ENCODE results near the gene ZNF30. TPM values are rescaled to one million over a fixed set of nuclear protein-coding genes. Genes with fewer than 3 reads are reported as not detected.

Gene ZNF30
- total and polyA plus RNA-seq, 2 of the 4 experiments (the other 2 are of a cell fraction): 1.3 to 2.9 TPM

DNA sequence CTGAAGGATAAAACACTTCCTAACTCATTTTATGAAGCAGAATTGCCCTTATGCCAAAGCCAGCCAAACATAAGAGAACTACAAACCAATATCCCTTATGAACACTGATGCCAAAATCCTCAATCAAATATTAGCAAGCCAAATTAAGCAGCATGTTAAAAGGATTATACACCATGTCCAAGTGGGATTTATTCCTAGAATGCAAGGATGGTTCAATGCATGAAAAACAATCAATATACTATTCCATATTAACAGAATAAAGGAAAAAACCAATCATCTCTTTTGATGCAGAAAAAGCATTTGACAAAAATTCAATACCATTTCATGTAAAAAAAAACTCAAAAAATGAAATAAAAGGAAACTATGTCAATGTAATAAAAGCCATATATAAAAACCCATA is 26.4 kb downstream of the ZNF30 start:
- BruUV-seq (replicated peaks): no TSS peak
- Histone ChIP-seq H4K8ac (ENCODE audit: low read depth in 2 of 2, low read length in 2 of 2) (no peak overlapping the region), H2AFZ (replicated peaks; ENCODE audit: low read length, poor library complexity) (no peak overlapping the region), H3K36me3 (ENCODE audit: control insufficient read depth, insufficient read depth, low read length) (peaks cover 17% of the 10 kb centered on the region), H3K27ac (ENCODE audit: insufficient read depth, low read length) (no peak overlapping the region), H4K5ac (ENCODE audit: low read depth, low read length) (no peak overlapping the region), H2AK5ac (ENCODE audit: low read depth, low read length) (no peak overlapping the region), H3K9me1 (ENCODE audit: insufficient read depth, low read length) (no peaks in the 10 kb centered on the region), H3K4me3 (ENCODE audit: insufficient read depth, low read depth, low read length) (no peak overlapping the region), H4K91ac (ENCODE audit: insufficient read depth, low read depth, low read length) (no peak overlapping the region), H2AK9ac (replicated peaks; ENCODE audit: low read depth, low read length, poor library complexity) (no peak overlapping the region), H3K9ac (ENCODE audit: low read depth, low read length) (no peak overlapping the region), H3K9me3 (ENCODE audit: control insufficient read depth, insufficient read depth, low read length) (peaks cover 21% of the 10 kb centered on the region), H3K18ac (ENCODE audit: low read depth, low read length) (no peak overlapping the region), H3K4me2 (ENCODE audit: low read depth, low read length) (no peak overlapping the region), H3K4me1 (ENCODE audit: control insufficient read depth, insufficient read depth, low read length) (no peaks in the 10 kb centered on the region), H3K27me3 (ENCODE audit: control insufficient read depth, insufficient read depth, low read length) (no peaks in the 10 kb centered on the region), H3K4ac (ENCODE audit: low read depth, low read length) (no peak overlapping the region), H3K14ac (replicated peaks; ENCODE audit: low read depth, low read length) (no peak overlapping the region), H2BK120ac (ENCODE audit: low read depth, low read length) (no peak overlapping the region), H3K23ac (ENCODE audit: low read depth, low read length) (no peak overlapping the region), H2BK20ac (ENCODE audit: low read depth, low read length) (no peak overlapping the region), H3K56ac (ENCODE audit: extremely low read depth, insufficient read depth, low read length) (no peak overlapping the region), H4K20me1 (ENCODE audit: insufficient read depth, low read length) (no peaks in the 10 kb centered on the region), H2BK15ac (ENCODE audit: low read depth, low read length) (no peak overlapping the region), H2BK5ac (ENCODE audit: low read depth, low read length, poor library complexity, severe bottlenecking) (no peak overlapping the region), H3K79me1 (ENCODE audit: low read depth in 1 of 2, low read length in 2 of 2) (peaks cover 9 to 16% of the 10 kb centered on the region in 2 experiments)
- in situ Hi-C loops (cut with MboI; ENCODE audit: low sequenced_read_pairs): no loop called here
- intact Hi-C loops (cut with micrococcal nuclease): no loop called here
- no peak for TF ChIP-seq NFE2L2 (IDR thresholded peaks at IDR 0.05; ENCODE audit: low read depth, low read length)
- no peak for TF ChIP-seq POLR2A (IDR thresholded peaks at IDR 0.05; ENCODE audit: low read depth, low read length)
- TF ChIP-seq, protein P1, sequence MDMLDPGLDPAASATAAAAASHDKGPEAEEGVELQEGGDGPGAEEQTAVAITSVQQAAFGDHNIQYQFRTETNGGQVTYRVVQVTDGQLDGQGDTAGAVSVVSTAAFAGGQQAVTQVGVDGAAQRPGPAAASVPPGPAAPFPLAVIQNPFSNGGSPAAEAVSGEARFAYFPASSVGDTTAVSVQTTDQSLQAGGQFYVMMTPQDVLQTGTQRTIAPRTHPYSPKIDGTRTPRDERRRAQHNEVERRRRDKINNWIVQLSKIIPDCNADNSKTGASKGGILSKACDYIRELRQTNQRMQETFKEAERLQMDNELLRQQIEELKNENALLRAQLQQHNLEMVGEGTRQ (IDR thresholded peaks at IDR 0.05; ENCODE audit: low read depth, low read length): no peak
- ATAC-seq (ENCODE audit: low read depth) (no peak), DNase-seq (no peak)
- ChIA-PET POLR2A (ENCODE audit: unreplicated experiment) (no interaction called here), CTCF (no interaction called here)
- dilution Hi-C loops (cut with HindIII; ENCODE audit: low sequenced_read_pairs, unreplicated experiment): no loop called here
